ENCODE data around the gene MAP2K5. TPM values are rescaled to one million over a fixed set of nuclear protein-coding genes. Genes with fewer than 3 reads are reported as not detected.

The MAP2K5 gene
- total RNA-seq, 1 donor from 2014 or later: 26.1 TPM

- Mint-ChIP-seq H3K9me3 (ENCODE audit: unreplicated experiment) (no peaks in the 10 kb centered on the region), H3K36me3 (ENCODE audit: unreplicated experiment) (peaks cover 2% of the 10 kb centered on the region), H3K27me3 (ENCODE audit: unreplicated experiment) (no peaks in the 10 kb centered on the region), H3K4me1 (ENCODE audit: unreplicated experiment) (peaks cover 9% of the 10 kb centered on the region), H3K4me3 (ENCODE audit: unreplicated experiment) (no peak overlapping the region), H3K27ac (ENCODE audit: unreplicated experiment) (no peak overlapping the region)
- no peak for TF ChIP-seq CTCF (IDR thresholded peaks at IDR 0.05)
- DNase-seq (ENCODE audit: extremely low spot score, unreplicated experiment): no peak
Observed at GRCh38 chr15:67807141-67807540, 264.6 kb downstream of the MAP2K5 start.

- Mint-ChIP-seq H3K4me3 (ENCODE audit: unreplicated experiment) (no peak overlapping the region), H3K27me3 (ENCODE audit: unreplicated experiment) (no peaks in the 10 kb centered on the region), H3K9me3 (ENCODE audit: unreplicated experiment) (no peaks in the 10 kb centered on the region), H3K27ac (ENCODE audit: unreplicated experiment) (no peak overlapping the region), H3K36me3 (ENCODE audit: unreplicated experiment) (peaks cover 2% of the 10 kb centered on the region), H3K4me1 (ENCODE audit: unreplicated experiment) (peaks cover 9% of the 10 kb centered on the region)
- DNase-seq (ENCODE audit: extremely low spot score, unreplicated experiment): no peak
- no peak for TF ChIP-seq CTCF (IDR thresholded peaks at IDR 0.05)
Observed at GRCh38 chr15:67807836-67808235, 265.3 kb downstream of the MAP2K5 start.

- no peak overlapping the region for H3K27ac Mint-ChIP-seq (ENCODE audit: unreplicated experiment)
- H3K4me3 Mint-ChIP-seq (ENCODE audit: unreplicated experiment): no peak overlapping the region
- peaks cover 8% of the 10 kb centered on the region for H3K4me1 Mint-ChIP-seq (ENCODE audit: unreplicated experiment)
- DNase-seq (ENCODE audit: extremely low spot score, unreplicated experiment): no peak
- TF ChIP-seq CTCF (IDR thresholded peaks at IDR 0.05): no peak
- no peaks in the 10 kb centered on the region for H3K9me3 Mint-ChIP-seq (ENCODE audit: unreplicated experiment)
- H3K36me3 Mint-ChIP-seq (ENCODE audit: unreplicated experiment): peaks cover 2% of the 10 kb centered on the region
- no peaks in the 10 kb centered on the region for H3K27me3 Mint-ChIP-seq (ENCODE audit: unreplicated experiment)
Observed at GRCh38 chr15:67808821-67809220, 266.3 kb downstream of the MAP2K5 start.

- Mint-ChIP-seq H3K4me1 (ENCODE audit: unreplicated experiment) (peaks cover 3% of the 10 kb centered on the region), H3K27ac (ENCODE audit: unreplicated experiment) (no peak overlapping the region)
Observed at GRCh38 chr15:67809441-67809840, 266.9 kb downstream of the MAP2K5 start.

GRCh38 chr15:67809866-67810265 is 267.4 kb downstream of the MAP2K5 start:
- DNase-seq (ENCODE audit: extremely low spot score, unreplicated experiment): no peak
- peaks cover 2% of the 10 kb centered on the region for H3K36me3 Mint-ChIP-seq (ENCODE audit: unreplicated experiment)
- H3K27me3 Mint-ChIP-seq (ENCODE audit: unreplicated experiment): no peaks in the 10 kb centered on the region
- H3K9me3 Mint-ChIP-seq (ENCODE audit: unreplicated experiment): no peaks in the 10 kb centered on the region
- H3K4me3 Mint-ChIP-seq (ENCODE audit: unreplicated experiment): no peak overlapping the region
- TF ChIP-seq CTCF (IDR thresholded peaks at IDR 0.05): no peak
- H3K4me1 Mint-ChIP-seq (ENCODE audit: unreplicated experiment): no peaks in the 10 kb centered on the region
- H3K27ac Mint-ChIP-seq (ENCODE audit: unreplicated experiment): no peak overlapping the region

More at GRCh38 chr15:67809441-67809840, 266.9 kb downstream of the MAP2K5 start:
- peaks cover 2% of the 10 kb centered on the region for H3K36me3 Mint-ChIP-seq (ENCODE audit: unreplicated experiment)
- H3K27me3 Mint-ChIP-seq (ENCODE audit: unreplicated experiment): no peaks in the 10 kb centered on the region
- H3K4me3 Mint-ChIP-seq (ENCODE audit: unreplicated experiment): no peak overlapping the region
- no peaks in the 10 kb centered on the region for H3K9me3 Mint-ChIP-seq (ENCODE audit: unreplicated experiment)
- no peak for DNase-seq (ENCODE audit: extremely low spot score, unreplicated experiment)
- TF ChIP-seq CTCF (IDR thresholded peaks at IDR 0.05): no peak

All from osteocyte (in vitro differentiated cells).